Measurements from ENCODE around the gene MAPK8IP3.
"Not testable (repeated sequence)": the region's sequence is repeated elsewhere in the genome, so short reads cannot be mapped to it uniquely, and the experiment has no call there.

The MAPK8IP3 gene

GRCh38 chr16:1709356-1709755 is 3.4 kb downstream of the MAPK8IP3 start:
- no peak for DNase-seq (ENCODE audit: low read depth)

- DNase-seq (ENCODE audit: low read depth): no peak
These were observed 5.0 kb downstream of the MAPK8IP3 start for GRCh38 chr16:1710811-1711507.

GRCh38 chr16:1712791-1713261 is 6.8 kb downstream of the MAPK8IP3 start:
- no peak for DNase-seq (ENCODE audit: low read depth)

GRCh38 chr16:1713331-1713730 is 7.3 kb downstream of the MAPK8IP3 start:
- DNase-seq (ENCODE audit: low read depth): no peak

GRCh38 chr16:1713933-1714332 is 7.9 kb downstream of the MAPK8IP3 start:
- no peak for DNase-seq (ENCODE audit: low read depth)

- no peak for DNase-seq (ENCODE audit: low read depth)
These were observed 9.2 kb downstream of the MAPK8IP3 start for GRCh38 chr16:1715220-1715619.

GRCh38 chr16:1718236-1718635 is 12.2 kb downstream of the MAPK8IP3 start:
- not testable (repeated sequence) for DNase-seq (ENCODE audit: low read depth)

- DNase-seq (ENCODE audit: low read depth): not testable (repeated sequence)
These were observed 13.7 kb downstream of the MAPK8IP3 start for GRCh38 chr16:1719559-1720229.

GRCh38 chr16:1721372-1721771 is 15.4 kb downstream of the MAPK8IP3 start:
- no peak for DNase-seq (ENCODE audit: low read depth)

GRCh38 chr16:1723450-1724147 is 17.6 kb downstream of the MAPK8IP3 start:
- DNase-seq (ENCODE audit: low read depth): no peak

- no peak for DNase-seq (ENCODE audit: low read depth)
These were observed 18.5 kb downstream of the MAPK8IP3 start for GRCh38 chr16:1724491-1724890.

- DNase-seq (ENCODE audit: low read depth): no peak
These were observed 20.9 kb downstream of the MAPK8IP3 start for GRCh38 chr16:1726661-1727502.

- DNase-seq (ENCODE audit: low read depth): no peak
These were observed 21.9 kb downstream of the MAPK8IP3 start for GRCh38 chr16:1727651-1728624.

- DNase-seq (ENCODE audit: low read depth): no peak
These were observed 23.0 kb downstream of the MAPK8IP3 start for GRCh38 chr16:1729026-1729425.

GRCh38 chr16:1729445-1729844 is 23.4 kb downstream of the MAPK8IP3 start:
- no peak for DNase-seq (ENCODE audit: low read depth)

- no peak for DNase-seq (ENCODE audit: low read depth)
These were observed 25.1 kb downstream of the MAPK8IP3 start for GRCh38 chr16:1731073-1731472.

- DNase-seq (ENCODE audit: low read depth): no peak
These were observed 25.6 kb downstream of the MAPK8IP3 start for GRCh38 chr16:1731603-1732002.

GRCh38 chr16:1732071-1732470 is 26.1 kb downstream of the MAPK8IP3 start:
- DNase-seq (ENCODE audit: low read depth): no peak

GRCh38 chr16:1732551-1732987 is 26.6 kb downstream of the MAPK8IP3 start:
- not testable (repeated sequence) for DNase-seq (ENCODE audit: low read depth)

GRCh38 chr16:1734123-1734522 is 28.1 kb downstream of the MAPK8IP3 start:
- no peak for DNase-seq (ENCODE audit: low read depth)

GRCh38 chr16:1734816-1735215 is 28.8 kb downstream of the MAPK8IP3 start:
- DNase-seq (ENCODE audit: low read depth): no peak
